Lower lobe of right lung (tissue), 2 donors: ENCODE results near the gene AMY1B. TPM values are rescaled to one million over a fixed set of nuclear protein-coding genes. Genes with fewer than 3 reads are reported as not detected.
A peak's percentile ranks its signal among the peaks of the same experiment; 100 is the strongest.
"Not testable (repeated sequence)": the region's sequence is repeated elsewhere in the genome, so short reads cannot be mapped to it uniquely, and the experiment has no call there.

Source experiments
- ATAC-seq, 2 donors: fragments of 200-7000 bp; cut with Tn5 transposase; one replicate each; pipeline ENCODE4 v1.9.1; 2020 to 2022; ENCODE audit warnings: mild to moderate bottlenecking in 2 of 2, moderate library complexity in 2 of 2
- DNase-seq: peaks from one replicate; pipeline ENCODE4 v3.0.0-alpha.2; 2020
- H3K27ac ChIP-seq: fragments of 200-600 bp; one replicate; pipeline ENCODE4 v1.8.0; 2022
- H3K27me3 ChIP-seq: fragments of 200-600 bp; one replicate; pipeline ENCODE4 v1.8.0; 2022; ENCODE audit warnings: low read depth
- H3K36me3 ChIP-seq: fragments of 200-600 bp; one replicate; pipeline ENCODE4 v1.8.0; 2022; ENCODE audit warnings: mild to moderate bottlenecking
- H3K4me1 ChIP-seq: fragments of 200-600 bp; one replicate; pipeline ENCODE4 v1.8.0; 2022
- H3K4me3 ChIP-seq: fragments of 200-600 bp; one replicate; pipeline ENCODE4 v1.8.0; 2022; ENCODE audit warnings: mild to moderate bottlenecking
- H3K9me3 ChIP-seq: fragments of 200-600 bp; one replicate; pipeline ENCODE4 v1.8.0; 2022
- intact Hi-C: fragments of 100-400 bp; cut with DNase I; formaldehyde crosslinking; loops from one replicate; pipeline ENCODE4 v1.11.0; 2022
- long read RNA-seq: library from polyadenylated mRNA; unstranded; transcript quantifications from one replicate; pipeline ENCODE4 v2.0.0, GENCODE V29; 2021
- total RNA-seq: library from RNA; stranded (reverse); fragmentation: NEBNext Ultra II Directional; extraction: Animal tissue kit (Norgen Biotek cat#: 25700); gene quantifications from one replicate; pipeline ENCODE4 v1.2.1, GENCODE V29; 2021
- donor health status: DM: no; HTN: yes; CAD: no; lungs with severe emphysema.

Gene AMY1B
- total RNA-seq = 5.8 TPM
- long read RNA-seq, partial matches to known transcripts = 3 of 23 reads
- long read RNA-seq, other reads (novel, unspliced or antisense) = 20 of 23 reads

DNA sequence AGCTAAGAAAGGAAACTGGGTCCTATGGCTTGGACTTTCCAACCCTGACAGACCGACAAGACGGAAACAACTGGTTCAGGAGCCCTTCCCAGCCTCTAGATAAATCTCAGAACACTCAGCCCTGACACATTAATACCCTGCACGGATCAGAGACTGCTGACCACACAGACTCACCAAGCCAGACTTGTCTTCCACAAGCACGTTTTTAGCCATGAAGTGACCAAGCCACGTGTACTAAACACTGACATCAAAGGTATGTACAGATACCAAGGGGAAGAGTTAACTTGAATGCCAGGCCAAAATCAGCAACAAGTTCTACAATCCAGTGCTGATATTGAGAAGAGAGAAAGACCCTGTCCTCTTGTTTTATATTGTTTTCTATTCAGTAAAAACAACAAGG is at the start of gene AMY1B:
Gene AMY1B (minus strand): TSS at position 101 of the 400 bp plus-strand sequence. CDS start 571 bp downstream, outside the sequence.
- intact Hi-C loops, DNase-seq: not testable (repeated sequence)

DNA sequence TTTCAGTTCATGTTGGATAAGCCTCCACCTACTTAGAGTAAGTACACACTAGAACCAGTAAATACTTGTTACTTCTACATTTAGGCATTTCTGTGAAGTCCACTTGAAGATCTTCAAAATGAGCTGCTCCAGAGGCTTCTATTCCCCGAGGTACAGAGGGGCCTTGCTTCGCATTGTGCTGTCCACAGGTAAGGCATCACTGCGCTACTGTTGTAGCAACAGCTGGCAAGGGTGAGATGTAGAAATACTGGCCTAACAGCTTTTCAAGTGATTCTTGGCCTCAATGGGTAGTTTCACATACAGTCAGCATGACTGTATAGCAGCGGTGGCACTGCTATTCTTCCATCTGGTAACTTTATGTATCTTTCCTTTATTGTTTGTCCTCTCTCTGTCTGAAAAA is 49.0 kb upstream of the AMY1B start:
- intact Hi-C loops, H3K36me3 ChIP-seq, H3K9me3 ChIP-seq, H3K27ac ChIP-seq, DNase-seq, H3K4me1 ChIP-seq, H3K27me3 ChIP-seq, H3K4me3 ChIP-seq: not testable (repeated sequence)
- ATAC-seq = peak; percentile 95 to 96

More for the DNA sequence above, at the start of gene AMY1B:
- ATAC-seq, H3K27me3 ChIP-seq, H3K36me3 ChIP-seq, H3K4me1 ChIP-seq, H3K9me3 ChIP-seq, H3K4me3 ChIP-seq, H3K27ac ChIP-seq: not testable (repeated sequence)

DNA sequence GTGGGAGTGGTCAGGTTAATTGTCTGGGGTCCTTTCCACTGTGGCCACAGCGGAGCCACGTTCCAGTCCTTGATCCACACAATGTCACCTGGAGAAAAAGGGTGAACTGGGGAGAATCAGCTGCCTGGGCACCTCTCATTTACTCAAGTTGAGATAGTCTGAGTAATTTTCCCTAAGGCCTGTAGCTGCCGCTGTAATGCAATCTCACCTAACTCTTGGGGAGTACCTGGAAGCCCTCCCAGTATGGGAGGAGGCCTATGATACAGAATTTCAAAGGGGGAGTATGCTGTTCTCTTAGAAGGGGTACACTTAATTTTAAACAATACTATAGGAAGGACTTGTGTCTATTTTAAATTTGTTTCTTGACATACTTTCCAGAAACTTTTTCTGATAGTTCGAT is 48.4 kb upstream of the AMY1B start:
- H3K4me1 ChIP-seq, DNase-seq, H3K9me3 ChIP-seq, intact Hi-C loops, H3K27me3 ChIP-seq, H3K4me3 ChIP-seq, H3K36me3 ChIP-seq, H3K27ac ChIP-seq: not testable (repeated sequence)
- ATAC-seq = peak; percentile 40 to 66

DNA sequence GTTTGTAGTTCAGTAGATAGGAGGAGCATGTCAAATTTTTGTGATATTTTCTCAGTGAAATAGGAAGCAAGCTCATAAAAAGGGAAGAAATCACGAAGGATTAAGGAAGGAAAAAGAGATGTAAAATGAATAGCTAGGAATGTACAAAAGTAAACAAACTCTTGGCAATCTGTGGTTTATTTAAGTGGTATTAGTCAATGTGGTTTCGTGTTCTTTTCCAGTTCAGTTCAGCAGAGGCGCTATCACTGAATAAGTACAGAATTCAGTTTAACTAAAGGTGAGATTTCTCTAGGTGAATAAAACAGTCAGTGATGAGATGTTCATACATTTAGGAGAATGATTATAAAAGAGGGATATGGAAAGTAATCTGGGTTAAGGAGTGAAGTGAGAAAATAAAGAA is 42.0 kb upstream of the AMY1B start:
- H3K9me3 ChIP-seq, H3K4me1 ChIP-seq, intact Hi-C loops, DNase-seq, H3K27me3 ChIP-seq, H3K27ac ChIP-seq, H3K4me3 ChIP-seq, H3K36me3 ChIP-seq: not testable (repeated sequence)
- peak; percentile 54 to 76 for ATAC-seq

DNA sequence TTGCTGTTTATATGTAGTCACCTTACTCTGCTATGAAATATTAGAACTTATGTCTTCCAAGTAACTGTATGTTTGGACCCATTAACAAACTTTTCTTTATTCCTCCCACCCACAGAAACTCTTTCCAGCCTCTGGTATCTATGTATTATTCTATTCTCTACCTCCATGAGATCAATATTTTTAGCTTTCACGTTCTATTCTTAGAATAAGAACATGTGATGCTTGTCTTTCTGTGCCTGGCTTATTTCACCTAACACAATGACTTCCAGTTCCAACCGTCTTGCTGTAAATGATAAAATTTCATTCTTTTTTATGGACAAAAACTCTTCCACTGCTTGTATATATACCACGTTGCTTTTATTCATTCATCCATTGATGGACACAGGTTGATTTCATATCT is 39.3 kb upstream of the AMY1B start:
- H3K36me3 ChIP-seq, H3K4me1 ChIP-seq, ATAC-seq, H3K9me3 ChIP-seq, DNase-seq, H3K27me3 ChIP-seq, H3K27ac ChIP-seq, intact Hi-C loops, H3K4me3 ChIP-seq: not testable (repeated sequence)

DNA sequence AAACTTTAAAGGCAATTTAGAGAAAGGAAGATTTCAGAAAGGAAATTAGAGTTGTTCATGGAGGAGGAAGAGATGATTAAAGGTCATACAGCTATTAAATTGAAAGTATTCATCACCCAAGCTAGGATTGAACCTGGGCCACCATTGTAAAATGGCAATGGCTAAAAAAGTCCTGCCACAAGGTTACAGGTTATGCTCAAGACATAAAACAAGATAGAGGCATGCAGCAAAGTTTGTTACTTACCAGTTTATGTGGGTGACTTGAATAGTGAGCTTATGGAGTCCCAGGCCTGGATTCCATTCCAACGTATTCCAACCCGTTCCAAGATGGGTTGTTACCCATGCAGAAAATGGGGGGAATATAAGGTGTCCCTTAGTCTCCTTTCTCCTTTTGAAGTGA is 25.5 kb upstream of the AMY1B start:
- H3K9me3 ChIP-seq, DNase-seq, ATAC-seq, H3K36me3 ChIP-seq, H3K27me3 ChIP-seq, H3K4me3 ChIP-seq, intact Hi-C loops, H3K27ac ChIP-seq, H3K4me1 ChIP-seq: not testable (repeated sequence)

DNA sequence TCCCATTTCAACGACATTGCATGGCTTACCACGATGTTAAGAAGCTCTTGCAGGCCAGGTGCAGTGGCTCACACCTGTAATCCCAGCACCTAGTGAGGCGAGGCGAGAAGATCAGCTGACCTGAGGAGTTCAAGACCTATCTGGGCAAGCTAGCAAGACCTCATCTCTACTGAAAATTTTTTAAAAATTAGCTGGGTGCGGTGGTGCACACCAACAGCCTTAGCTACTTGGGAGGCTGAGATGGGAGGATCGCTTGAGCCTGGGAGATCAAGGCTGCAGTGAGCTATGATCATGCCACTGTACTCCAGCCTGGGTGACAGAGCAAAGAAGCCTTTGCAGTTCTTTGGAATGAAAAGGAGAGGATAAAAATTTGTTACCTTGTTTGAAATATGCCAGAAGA is 21.4 kb upstream of the AMY1B start:
- H3K4me3 ChIP-seq, H3K9me3 ChIP-seq, H3K4me1 ChIP-seq, intact Hi-C loops, H3K27me3 ChIP-seq, H3K27ac ChIP-seq, ATAC-seq, H3K36me3 ChIP-seq: not testable (repeated sequence)
- DNase-seq = peak; percentile 5

DNA sequence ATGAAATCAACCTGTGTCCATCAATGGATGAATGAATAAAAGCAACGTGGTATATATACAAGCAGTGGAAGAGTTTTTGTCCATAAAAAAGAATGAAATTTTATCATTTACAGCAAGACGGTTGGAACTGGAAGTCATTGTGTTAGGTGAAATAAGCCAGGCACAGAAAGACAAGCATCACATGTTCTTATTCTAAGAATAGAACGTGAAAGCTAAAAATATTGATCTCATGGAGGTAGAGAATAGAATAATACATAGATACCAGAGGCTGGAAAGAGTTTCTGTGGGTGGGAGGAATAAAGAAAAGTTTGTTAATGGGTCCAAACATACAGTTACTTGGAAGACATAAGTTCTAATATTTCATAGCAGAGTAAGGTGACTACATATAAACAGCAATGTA is 14.4 kb upstream of the AMY1B start:
- intact Hi-C loops, H3K4me1 ChIP-seq, ATAC-seq, DNase-seq, H3K27me3 ChIP-seq, H3K9me3 ChIP-seq, H3K4me3 ChIP-seq, H3K36me3 ChIP-seq, H3K27ac ChIP-seq: not testable (repeated sequence)

DNA sequence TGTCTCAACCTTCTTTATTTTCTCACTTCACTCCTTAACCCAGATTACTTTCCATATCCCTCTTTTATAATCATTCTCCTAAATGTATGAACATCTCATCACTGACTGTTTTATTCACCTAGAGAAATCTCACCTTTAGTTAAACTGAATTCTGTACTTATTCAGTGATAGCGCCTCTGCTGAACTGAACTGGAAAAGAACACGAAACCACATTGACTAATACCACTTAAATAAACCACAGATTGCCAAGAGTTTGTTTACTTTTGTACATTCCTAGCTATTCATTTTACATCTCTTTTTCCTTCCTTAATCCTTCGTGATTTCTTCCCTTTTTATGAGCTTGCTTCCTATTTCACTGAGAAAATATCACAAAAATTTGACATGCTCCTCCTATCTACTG is 11.7 kb upstream of the AMY1B start:
- DNase-seq, H3K4me1 ChIP-seq, H3K27ac ChIP-seq, H3K9me3 ChIP-seq, H3K36me3 ChIP-seq, H3K4me3 ChIP-seq, H3K27me3 ChIP-seq, intact Hi-C loops: not testable (repeated sequence)
- ATAC-seq = peak in 1 of 2 donors; percentile 79

DNA sequence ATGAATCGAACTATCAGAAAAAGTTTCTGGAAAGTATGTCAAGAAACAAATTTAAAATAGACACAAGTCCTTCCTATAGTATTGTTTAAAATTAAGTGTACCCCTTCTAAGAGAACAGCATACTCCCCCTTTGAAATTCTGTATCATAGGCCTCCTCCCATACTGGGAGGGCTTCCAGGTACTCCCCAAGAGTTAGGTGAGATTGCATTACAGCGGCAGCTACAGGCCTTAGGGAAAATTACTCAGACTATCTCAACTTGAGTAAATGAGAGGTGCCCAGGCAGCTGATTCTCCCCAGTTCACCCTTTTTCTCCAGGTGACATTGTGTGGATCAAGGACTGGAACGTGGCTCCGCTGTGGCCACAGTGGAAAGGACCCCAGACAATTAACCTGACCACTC is 5.2 kb upstream of the AMY1B start:
- H3K4me3 ChIP-seq, H3K9me3 ChIP-seq, H3K27ac ChIP-seq, H3K27me3 ChIP-seq, DNase-seq, intact Hi-C loops, H3K4me1 ChIP-seq, H3K36me3 ChIP-seq: not testable (repeated sequence)
- peak; percentile 25 to 69 for ATAC-seq

DNA sequence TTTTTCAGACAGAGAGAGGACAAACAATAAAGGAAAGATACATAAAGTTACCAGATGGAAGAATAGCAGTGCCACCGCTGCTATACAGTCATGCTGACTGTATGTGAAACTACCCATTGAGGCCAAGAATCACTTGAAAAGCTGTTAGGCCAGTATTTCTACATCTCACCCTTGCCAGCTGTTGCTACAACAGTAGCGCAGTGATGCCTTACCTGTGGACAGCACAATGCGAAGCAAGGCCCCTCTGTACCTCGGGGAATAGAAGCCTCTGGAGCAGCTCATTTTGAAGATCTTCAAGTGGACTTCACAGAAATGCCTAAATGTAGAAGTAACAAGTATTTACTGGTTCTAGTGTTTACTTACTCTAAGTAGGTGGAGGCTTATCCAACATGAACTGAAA is 4.7 kb upstream of the AMY1B start:
- ATAC-seq = peak; percentile 96 to 97
- intact Hi-C loops, H3K36me3 ChIP-seq, H3K9me3 ChIP-seq, H3K27me3 ChIP-seq, H3K4me3 ChIP-seq, DNase-seq, H3K4me1 ChIP-seq, H3K27ac ChIP-seq: not testable (repeated sequence)

DNA sequence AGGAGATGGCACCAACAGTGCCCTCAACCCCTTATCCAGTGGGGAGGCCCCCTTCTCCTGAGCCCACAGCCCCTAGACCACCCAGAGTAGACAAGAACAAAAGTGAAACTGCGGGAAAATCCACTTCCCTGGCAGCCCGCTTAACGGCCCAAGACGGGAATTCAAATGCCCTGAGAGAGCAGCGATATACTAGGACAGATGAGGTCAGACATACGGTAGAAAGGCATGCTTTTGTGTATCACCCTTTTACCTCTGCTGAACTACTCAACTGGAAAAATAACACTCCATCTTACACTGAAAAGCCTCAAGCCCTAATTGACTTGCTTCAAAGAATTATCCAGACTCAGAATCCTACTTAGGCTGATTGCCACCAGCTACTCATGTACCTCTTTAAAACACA is 1.4 kb upstream of the AMY1B start:
- DNase-seq, ATAC-seq, intact Hi-C loops: not testable (repeated sequence)

DNA sequence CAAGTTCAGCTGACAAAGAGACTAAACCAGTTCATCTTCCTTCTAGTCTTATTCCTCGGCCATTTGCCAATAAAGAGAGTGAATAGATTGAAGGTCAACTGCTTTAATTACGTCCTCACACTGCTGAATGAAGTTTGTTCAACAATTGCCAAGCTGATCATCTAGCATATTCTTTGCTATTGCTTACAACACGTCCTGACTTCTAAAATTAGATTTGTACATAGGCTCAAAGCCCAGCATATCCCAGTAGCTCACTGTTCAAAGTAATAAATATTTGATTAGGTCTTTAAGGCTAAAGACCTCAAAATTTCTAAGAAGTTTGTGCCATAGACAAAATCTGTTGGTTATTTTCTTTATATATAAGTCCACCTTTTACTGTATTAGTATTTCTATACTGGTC is 19.7 kb downstream of the AMY1B start:
- not testable (repeated sequence) for ATAC-seq

More for the DNA sequence above, 1.4 kb upstream of the AMY1B start:
- not testable (repeated sequence) for H3K4me3 ChIP-seq, H3K36me3 ChIP-seq, H3K27ac ChIP-seq, H3K9me3 ChIP-seq, H3K27me3 ChIP-seq, H3K4me1 ChIP-seq

DNA sequence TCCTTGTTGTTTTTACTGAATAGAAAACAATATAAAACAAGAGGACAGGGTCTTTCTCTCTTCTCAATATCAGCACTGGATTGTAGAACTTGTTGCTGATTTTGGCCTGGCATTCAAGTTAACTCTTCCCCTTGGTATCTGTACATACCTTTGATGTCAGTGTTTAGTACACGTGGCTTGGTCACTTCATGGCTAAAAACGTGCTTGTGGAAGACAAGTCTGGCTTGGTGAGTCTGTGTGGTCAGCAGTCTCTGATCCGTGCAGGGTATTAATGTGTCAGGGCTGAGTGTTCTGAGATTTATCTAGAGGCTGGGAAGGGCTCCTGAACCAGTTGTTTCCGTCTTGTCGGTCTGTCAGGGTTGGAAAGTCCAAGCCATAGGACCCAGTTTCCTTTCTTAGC is 40.5 kb downstream of the AMY1B start, which contains the start of gene AMY1A:
Gene AMY1A (plus strand): TSS at position 301 of the 400 bp plus-strand sequence. CDS start 571 bp downstream, outside the sequence.
- H3K4me1 ChIP-seq, H3K9me3 ChIP-seq, intact Hi-C loops, H3K36me3 ChIP-seq, ATAC-seq, H3K27me3 ChIP-seq, H3K27ac ChIP-seq, DNase-seq, H3K4me3 ChIP-seq: not testable (repeated sequence)

More for the DNA sequence above, 19.7 kb downstream of the AMY1B start:
- intact Hi-C loops, H3K27me3 ChIP-seq, H3K27ac ChIP-seq, DNase-seq, H3K4me3 ChIP-seq, H3K4me1 ChIP-seq, H3K9me3 ChIP-seq, H3K36me3 ChIP-seq: not testable (repeated sequence)

DNA sequence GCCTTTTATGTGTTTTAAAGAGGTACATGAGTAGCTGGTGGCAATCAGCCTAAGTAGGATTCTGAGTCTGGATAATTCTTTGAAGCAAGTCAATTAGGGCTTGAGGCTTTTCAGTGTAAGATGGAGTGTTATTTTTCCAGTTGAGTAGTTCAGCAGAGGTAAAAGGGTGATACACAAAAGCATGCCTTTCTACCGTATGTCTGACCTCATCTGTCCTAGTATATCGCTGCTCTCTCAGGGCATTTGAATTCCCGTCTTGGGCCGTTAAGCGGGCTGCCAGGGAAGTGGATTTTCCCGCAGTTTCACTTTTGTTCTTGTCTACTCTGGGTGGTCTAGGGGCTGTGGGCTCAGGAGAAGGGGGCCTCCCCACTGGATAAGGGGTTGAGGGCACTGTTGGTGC is 41.9 kb downstream of the AMY1B start:
- H3K27ac ChIP-seq, DNase-seq, intact Hi-C loops, ATAC-seq, H3K4me1 ChIP-seq, H3K36me3 ChIP-seq, H3K9me3 ChIP-seq, H3K4me3 ChIP-seq, H3K27me3 ChIP-seq: not testable (repeated sequence)
